HG03460 (cell line): ENCODE results near the gene TCP11.
"Not testable (repeated sequence)": the region's sequence is repeated elsewhere in the genome, so short reads cannot be mapped to it uniquely, and the experiment has no call there.

Experiments
- ATAC-seq: cut with Tn5 transposase; IDR thresholded peaks from one replicate; pipeline ENCODE4 v1.9.1; 2021; ENCODE audit not compliant: unreplicated experiment

TCP11 gene

DNA sequence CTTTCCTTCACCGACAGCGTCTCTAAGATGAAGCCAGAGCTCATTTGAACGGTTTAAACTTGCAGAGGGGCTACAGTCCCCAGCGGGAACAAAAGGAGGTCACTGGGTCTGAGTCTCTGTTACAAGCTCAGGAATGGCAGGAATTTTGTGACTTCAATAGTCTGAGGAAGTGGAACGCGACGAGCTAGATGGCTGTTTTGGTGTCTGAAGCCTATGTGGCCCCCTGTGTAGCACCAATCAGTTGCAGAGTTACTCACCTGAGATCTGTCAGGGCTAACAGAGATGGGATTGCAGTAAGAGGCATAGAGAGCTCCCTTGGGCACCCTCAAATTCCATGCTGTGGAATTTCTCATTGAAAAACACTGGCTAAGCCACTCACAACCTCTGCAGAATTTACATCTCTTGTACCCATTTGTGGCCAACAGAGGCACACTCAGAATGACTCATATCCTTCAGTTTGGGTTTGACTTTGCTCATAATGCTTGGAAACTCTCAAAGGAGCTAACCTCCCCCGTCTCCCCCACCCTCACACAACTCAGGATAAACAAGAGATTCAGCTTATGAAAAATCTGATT, 7.1 kb upstream of the TCP11 start:
- ATAC-seq = no peak

DNA sequence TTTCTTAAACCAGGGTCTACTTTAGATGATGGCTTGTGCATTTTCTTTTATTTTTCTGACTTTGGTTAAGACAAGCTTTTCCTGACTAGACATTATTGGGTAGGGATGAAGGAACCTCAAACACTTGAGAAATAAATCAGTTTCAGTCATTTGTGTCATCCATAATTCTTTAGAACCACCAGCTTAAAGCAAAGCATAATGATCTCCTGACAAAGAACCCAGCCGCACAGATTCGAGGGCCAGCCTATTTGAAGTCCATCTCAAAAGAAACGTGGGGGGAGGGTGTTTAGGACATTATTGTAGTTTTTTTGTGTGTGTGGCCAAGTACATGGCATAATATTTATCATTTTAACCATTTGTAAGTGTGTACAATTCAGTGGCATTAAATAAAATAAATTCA, 6.3 kb upstream of the TCP11 start:
- ATAC-seq = no peak

DNA sequence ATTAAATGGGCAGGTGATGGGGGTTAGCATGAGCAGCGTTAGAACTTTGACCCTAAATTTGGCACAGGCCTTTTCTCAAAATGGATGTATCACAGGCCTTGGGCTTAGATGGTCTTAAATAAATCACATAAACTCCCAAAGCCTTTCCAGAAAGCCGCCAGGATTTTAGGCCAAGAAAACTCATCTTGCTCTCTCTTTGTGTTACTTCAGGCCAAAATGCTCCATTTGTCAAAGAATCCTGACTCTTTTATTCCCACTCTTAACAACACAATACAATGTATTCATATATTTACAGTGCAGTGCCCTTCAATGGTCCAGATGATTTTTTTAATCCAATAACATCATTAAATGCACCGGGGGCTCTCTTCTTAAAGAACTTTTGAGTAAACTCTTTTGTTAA, 5.9 kb upstream of the TCP11 start:
- ATAC-seq = no peak

DNA sequence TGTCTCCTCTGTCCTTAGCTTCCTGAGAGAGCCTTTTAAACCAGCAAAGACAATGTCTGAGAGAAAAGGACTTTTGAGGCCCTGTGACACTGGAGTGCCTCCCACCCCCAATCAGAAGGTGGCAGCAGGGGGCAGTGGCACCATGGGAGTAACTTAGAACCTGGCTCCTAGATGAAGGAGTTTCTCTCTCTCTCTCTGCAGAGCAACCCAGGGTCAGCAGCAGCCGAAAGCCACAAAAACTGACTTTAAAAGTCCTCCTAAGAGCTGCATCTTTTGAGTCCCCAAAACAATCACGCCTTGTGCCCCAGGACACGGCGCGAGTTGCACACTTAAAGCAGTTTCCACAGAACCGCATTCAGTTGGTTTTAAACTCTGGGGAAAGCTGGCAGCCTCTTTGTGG, 5.3 kb upstream of the TCP11 start:
- no peak for ATAC-seq

DNA sequence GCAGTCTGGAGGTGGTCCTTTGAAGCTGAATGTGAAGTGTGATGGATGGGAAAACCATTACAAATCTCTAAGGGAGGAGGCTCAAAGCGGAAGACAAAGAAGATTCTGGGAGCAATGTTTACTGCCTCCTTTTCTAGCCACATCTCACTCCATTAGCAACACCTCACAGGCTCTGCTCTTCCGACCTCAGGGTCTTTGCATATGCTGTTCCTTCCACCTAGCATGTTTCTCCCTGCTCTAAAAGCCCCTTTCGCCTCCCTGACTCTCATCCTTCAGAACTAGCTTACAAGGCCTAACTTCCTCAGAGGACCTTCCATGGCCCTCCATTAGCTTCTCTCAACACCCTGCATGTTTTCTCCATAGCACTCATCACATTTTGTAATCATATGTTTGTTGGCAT, 4.6 kb upstream of the TCP11 start:
- ATAC-seq = no peak

DNA sequence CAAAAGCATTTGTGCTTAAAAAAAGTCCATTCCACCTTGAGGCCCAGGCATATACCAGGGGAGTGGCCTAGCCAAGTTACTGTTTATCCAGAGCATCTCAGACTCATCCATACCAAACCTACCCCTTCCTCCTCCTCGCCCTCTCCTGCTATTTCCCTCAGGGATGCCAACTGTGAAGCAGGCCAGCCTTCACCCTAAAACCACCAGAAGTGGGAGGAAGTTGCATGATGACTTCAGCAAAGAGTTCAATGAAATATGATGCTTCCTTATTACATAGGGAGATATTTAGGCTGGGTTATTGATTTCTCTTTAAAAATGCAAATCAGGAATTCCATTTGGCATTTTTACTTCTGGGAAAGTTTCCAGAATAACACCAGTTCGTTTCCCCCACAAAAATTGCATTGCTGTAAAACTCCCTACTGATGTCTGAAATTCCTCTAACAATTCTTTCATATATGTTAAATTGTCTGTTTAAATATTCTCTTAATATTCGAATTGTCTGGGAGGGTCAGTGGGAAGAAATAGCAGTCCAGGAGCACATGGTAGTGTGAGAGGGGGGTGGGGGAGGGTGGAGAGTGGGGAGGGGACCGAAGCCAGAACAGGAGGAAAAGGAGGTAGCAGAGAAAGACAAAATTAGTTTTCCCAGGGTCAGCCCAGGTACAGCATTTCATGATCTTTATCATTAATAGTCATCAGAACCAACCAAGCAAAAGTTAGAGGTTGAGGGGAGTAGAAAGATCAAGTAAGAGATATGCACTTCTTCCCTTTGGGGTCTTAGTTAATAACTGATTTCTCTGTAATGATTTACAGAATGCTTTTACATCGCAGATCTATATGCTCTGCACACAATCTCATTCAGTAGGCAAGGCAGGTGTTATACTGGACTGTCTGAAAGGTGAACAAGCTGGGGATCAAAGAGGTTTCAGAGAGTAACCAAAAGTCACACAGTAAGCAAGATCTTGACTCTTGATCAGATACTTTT, 1.7 kb upstream of the TCP11 start:
- ATAC-seq = no peak

DNA sequence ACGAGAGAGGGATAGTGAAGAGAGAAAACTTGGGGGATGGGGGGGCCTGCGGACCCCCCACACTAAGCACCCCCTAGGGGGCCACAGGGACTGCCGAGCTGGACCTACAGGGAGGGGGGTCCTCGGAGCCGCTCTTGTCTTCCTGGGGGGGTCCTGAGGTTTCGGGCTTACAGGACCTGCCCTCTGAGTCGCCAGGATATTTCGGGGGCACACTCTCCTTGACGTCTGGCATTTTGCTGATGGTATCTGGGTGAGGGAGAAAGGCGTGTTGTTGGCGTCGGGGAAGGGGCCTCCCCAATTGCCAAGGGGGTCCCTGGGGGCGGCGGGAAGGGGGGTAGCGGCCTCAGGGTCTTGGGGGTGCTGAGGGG, 516 bp downstream of the TCP11 start:
- ATAC-seq = no peak

DNA sequence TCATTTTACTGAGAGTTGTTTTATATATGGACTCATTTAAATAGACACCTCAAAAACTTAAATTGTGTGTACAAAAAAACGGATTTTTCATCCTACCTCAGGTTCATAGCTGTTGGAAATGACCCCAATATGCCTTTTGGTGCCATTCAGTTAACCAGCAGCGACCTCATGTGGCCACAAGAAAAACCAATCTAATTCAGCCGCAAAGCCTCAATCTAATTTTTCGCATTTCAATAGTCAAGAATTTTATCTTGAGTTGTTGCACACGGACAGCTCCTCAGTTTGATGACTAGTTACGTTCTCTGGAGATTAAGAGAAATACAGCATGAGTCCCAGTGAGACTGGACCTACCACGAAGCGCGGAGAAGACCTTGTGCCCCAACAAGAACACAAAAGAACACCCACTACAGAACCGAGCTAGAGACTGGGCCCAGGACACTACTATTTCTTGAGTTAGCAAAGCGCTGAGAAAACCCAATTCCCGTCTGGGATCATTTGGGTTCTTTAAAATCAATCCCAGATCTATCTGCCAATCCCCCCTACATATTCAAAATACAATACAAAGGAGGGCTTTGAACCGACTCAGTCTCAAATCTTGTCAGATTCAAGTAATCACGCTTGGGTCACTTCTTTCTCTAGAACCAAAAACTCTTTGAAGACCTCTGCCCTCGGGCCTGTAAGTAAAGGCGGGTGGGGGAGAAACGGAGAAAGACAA, 1.1 kb downstream of the TCP11 start:
- no peak for ATAC-seq

DNA sequence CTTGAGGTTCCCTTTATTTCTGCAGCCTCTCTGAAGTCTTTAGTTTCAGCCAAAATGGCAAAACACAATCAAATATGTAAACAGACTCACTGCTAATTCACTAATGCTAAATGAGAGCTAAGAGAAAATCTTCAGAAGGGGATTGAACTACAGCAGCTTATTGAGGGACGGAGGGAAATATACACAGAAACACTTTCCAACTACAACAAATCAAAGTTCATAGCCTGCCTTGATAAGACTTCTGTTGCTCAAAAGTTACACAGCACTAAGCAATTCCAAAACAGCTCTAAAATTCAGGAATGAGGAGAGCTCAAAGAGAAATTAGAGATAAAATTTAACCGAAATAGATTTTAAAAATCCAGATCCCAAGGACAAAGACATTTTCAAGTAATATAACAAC, 1.7 kb downstream of the TCP11 start:
- ATAC-seq = no peak

DNA sequence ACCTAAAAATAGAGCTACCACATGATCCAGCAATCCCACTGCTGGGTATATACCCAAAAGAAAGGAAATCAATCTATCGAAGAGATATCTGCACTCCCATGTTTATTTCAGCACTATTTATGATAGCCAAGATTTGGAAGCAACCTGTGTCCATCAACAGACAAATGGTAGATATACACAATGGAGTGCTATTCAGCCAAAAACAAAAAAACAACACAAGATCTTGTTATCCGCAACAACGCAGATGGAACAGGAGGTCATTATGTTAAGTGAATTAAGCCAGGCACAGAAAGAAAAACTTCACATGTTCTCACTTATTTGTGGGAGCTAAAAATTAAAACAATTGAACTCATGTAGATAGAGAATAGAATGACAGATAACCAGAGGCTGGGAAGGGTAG, 2.9 kb downstream of the TCP11 start:
- not testable (repeated sequence) for ATAC-seq

DNA sequence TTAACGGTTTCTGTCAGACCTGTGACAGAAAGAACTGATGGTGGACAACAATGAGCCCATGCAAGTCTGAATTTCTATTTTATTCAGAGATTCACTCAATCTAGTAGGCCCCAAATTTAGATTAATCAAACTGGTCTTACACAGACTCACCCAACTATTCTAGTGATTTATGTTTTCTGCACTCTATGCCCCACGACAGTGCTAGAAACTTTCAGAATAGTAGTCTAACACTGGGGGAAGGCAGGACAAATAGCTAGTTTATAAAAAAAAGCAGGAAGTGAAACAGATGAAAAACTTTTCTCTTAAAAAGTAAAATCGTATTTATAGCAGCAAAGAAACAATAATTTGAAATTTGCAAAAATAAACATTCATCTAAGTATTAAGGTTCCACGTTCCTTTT, 5.0 kb downstream of the TCP11 start:
- no peak for ATAC-seq

DNA sequence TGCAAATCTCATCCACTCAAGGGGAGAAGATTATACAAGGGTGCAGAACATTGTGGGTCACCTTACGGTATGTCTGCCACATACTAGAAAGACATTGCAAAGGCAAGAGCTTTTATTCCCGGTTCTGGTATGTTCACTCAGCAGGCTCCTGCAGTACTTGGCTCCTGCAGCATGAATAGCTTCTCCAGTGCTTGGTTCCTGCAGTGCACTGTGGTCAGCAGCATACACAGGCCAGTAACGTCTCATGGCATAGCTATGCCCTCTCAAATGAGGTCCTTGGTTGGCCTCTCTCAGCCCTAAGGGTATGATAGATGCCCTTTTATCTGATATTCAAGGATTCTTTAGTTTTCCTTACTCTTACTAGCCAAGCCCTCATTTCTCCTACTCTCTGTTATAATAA, 12.6 kb downstream of the TCP11 start:
- ATAC-seq = no peak

DNA sequence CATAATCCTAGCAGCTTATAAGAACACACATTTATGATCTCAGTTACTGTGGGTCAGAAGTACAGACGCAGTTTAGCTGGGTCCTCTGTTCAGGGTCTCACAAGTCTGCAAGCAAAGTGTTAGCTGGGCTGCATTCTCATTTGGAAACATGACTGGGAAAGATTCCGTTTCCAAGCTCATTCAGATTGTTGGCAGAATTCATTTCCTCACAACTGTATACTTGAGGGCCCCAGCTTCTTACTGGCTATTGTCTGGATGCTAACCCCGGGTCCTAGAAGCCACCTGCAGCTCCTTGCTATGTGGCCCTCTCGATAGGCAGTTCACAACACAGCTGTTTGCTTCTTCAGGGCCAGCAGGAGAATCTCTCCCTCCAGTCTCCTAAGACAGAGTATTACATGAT, 13.1 kb downstream of the TCP11 start:
- no peak for ATAC-seq

DNA sequence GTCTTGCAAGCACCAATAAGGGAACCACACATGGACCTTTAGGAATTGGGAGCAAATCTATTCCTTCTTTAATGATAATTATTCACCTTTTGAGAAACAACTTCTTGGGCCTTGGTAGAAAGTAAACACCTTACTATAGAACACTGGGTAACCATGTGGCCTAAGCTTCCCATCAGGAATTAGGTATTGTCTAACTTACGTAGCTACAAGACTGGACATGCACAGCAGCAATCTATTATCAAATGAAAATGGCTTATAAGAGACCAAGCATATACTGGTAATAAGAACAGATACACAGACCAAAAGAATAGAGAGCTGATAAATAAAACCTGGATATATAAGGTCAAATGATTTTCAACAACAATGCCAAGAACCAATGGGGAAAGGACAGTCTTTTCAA, 16.8 kb downstream of the TCP11 start:
- ATAC-seq = no peak

DNA sequence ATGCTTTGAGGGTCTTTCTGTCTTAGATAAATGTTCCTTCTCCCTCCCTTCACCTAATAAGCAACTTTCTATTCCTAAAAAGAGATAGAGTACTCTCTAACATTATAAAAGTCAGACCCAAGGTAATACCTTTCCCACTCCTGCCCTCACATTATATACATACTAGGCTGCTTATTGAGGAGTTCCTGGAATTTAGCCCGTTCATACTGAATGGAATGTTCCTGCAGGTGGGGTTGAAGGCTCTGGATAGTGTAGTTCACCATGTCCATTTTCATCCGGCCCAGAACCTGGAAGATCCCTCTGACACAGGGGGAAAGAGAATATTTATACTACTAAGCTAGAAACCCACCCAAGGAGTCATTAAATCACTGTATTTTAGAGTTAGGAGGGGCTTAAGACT, 20.4 kb downstream of the TCP11 start:
- no peak for ATAC-seq

DNA sequence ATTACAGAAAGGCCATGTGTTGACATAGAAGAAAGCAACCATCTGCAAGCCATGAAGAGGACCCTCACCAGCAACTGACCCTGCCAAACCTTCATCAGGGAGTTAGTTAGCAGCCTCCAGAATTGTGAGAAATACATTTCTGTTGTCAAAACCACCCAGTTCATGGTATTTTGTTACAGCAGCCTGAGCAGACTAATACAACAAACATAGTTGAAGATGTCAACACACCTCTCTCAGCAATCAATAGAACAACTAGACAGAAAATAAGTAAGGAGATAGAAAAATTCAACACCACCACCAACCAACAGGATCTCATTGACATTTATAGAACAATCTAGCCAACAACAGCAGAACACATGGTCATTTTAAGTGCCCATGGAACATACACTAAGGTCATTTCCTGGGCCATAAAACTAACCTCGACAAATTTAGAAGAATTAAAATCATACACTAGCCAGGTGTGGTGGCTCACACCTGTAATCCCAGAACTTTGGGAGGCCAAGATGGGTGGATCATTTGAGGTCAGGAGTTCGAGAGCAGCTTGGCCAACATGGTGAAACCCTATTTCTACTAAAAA, 32.7 kb downstream of the TCP11 start:
- ATAC-seq = no peak

DNA sequence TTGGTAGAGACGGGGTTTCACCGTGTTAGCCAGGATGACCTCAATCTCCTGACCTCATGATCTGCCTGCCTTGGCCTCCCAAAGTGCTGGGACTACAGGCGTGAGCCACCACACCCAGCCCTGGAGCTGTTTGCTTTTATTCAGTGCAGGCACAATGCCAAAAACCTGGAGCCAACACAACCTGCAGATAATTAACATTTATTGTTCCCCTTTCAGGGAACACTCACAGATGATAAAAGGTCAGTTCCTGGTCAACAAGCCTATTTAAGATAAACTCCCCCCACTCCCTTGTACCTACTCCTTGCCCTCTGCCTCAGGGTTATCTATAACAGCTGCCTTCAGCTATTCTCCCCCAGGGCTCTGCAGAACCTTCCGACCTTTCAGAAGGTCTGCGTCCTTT, 33.4 kb downstream of the TCP11 start:
- ATAC-seq = not testable (repeated sequence)

DNA sequence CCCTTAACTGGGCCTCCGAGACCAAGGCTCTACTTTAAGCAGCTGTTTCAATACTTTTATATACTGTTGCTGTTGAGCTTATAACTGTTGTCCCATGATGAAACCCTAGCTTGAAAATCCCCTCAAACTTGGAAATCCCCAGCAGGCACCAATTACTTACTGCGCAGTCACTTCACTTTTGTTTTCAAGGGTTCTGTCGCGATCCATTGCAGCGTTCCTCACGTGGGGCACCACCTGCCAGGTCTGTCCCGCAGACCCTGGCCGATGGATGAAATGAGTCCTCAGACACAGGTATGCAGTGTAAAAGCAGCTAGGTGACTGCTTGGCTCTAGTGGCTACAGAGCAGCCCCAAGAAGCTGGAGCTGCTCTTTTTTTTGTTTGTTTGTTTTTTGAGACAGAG, 33.9 kb downstream of the TCP11 start:
- not testable (repeated sequence) for ATAC-seq

DNA sequence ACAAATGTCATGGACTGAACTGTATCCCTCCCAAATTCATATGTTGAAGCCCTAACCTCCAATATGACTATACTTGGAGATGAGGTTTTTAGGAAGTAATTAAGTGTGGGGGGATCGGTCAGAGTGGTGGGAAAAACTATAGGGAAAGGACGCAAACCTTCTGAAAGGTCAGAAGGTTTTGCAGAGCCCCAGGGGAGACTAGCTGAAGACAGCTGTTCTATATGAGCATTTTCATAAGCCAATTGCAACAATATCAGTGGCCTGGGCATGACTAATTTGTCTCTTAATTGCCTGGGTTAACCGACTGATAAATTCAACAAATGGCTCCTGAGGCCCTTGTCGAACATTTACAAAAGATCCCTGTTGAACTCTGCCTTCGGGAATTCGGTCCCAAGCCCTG, 35.1 kb downstream of the TCP11 start:
- ATAC-seq = not testable (repeated sequence)

DNA sequence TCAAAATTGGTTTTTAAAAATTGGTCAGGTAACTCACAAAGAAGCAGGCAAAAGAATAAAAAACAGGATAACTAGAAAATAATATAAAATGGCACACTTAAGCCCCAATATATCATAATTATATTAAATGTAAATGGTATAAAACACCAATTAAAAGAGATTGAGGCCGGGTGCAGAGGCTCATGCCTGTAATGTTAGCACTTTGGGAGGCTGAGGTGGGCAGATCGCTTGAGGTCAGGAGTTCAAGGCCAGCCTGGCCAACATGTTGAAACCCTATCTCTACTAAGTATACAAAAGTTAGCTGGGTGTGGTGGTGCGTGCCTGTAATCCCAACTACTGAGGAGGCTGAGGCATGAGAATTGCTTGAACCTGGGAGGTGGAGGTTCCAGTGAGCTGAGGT, 36.1 kb downstream of the TCP11 start:
- no peak for ATAC-seq

DNA sequence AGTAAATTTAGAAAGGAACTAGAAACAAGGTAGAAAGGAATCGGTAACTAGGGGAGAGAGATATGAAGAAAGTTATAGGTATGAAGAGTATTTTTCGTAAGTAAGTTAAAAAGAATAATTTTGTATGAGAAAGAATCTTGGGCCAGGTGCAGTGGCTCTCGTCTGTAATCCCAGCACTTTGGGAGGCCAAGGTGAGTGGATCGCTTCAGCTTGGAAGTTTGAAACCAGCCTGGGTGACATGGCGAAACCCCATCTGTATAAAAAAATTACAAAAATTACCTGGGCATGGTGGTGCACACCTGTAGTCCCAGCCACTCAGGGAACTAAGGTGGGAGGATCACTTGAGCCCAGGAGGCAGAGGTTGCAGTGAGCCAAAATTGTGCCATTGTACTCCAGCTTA, 42.0 kb downstream of the TCP11 start:
- no peak for ATAC-seq
